Measurements from ENCODE around the gene KLHL24. TPM values are rescaled to one million over a fixed set of nuclear protein-coding genes. Genes with fewer than 3 reads are reported as not detected.

The KLHL24 gene
- total RNA-seq, 1 experiment from 2014 or later = 17.7 TPM

GRCh38 chr3:183650554-183650953 lies 15.1 kb downstream of the KLHL24 start:
- H3K27ac Mint-ChIP-seq = no peak overlapping the region
- no peak overlapping the region for H2AK5ac ChIP-seq (ENCODE audit: insufficient read length, low read length)

More at GRCh38 chr3:183650554-183650953, 15.1 kb downstream of the KLHL24 start:
- Histone ChIP-seq H3K27ac (ENCODE audit: insufficient read length, low read depth, low read length) (no peak overlapping the region), H2AFZ (ENCODE audit: low read length) (no peak overlapping the region), H2BK5ac (ENCODE audit: insufficient read length, low read length) (no peak overlapping the region), H4K8ac (replicated peaks; ENCODE audit: insufficient read length, low read depth, low read length) (no peak overlapping the region), H3K4me1 (ENCODE audit: insufficient read depth, low read length) (no peaks in the 10 kb centered on the region), H3T11ph (ENCODE audit: low read length) (no peak overlapping the region), H4K5ac (ENCODE audit: insufficient read length, low read depth, low read length) (no peak overlapping the region), H3K56ac (ENCODE audit: insufficient read length, low read depth, low read length) (no peak overlapping the region), H3K18ac (ENCODE audit: insufficient read length, low read depth, low read length) (no peak overlapping the region), H3K9me3 (ENCODE audit: control insufficient read depth, low read depth, low read length) (peaks cover 35% of the 10 kb centered on the region), H3K4me2 (ENCODE audit: insufficient read depth, insufficient read length, low read length) (no peak overlapping the region), H2BK15ac (ENCODE audit: low read depth, low read length) (no peak overlapping the region), H4K91ac (ENCODE audit: insufficient read length, low read depth, low read length) (no peak overlapping the region), H2BK20ac (ENCODE audit: low read depth, low read length, poor library complexity, severe bottlenecking) (no peak overlapping the region), H3K4ac (ENCODE audit: low read depth, low read length) (no peak overlapping the region), H3K9ac (ENCODE audit: extremely low read depth, insufficient read length, low read length) (no peak overlapping the region), H3K23ac (ENCODE audit: insufficient read length, low read depth, low read length) (no peak overlapping the region), H3K79me2 (ENCODE audit: insufficient read depth, low read length) (no peaks in the 10 kb centered on the region), H3K23me2 (ENCODE audit: insufficient read length, low read depth, low read length, poor library complexity, severe bottlenecking) (no peaks in the 10 kb centered on the region), H2BK12ac (ENCODE audit: insufficient read length, low read depth, low read length) (no peak overlapping the region), H3K79me1 (ENCODE audit: insufficient read depth, low read depth, low read length, poor library complexity, severe bottlenecking) (no peaks in the 10 kb centered on the region), H3K14ac (ENCODE audit: insufficient read depth, low read length) (no peak overlapping the region), H4K20me1 (ENCODE audit: control insufficient read depth, insufficient read depth, insufficient read length) (no peaks in the 10 kb centered on the region), H3K27me3 (ENCODE audit: insufficient read depth, low read length) (no peaks in the 10 kb centered on the region), H2BK120ac (ENCODE audit: low read depth, low read length, poor library complexity, severe bottlenecking) (no peak overlapping the region)
- DNase-seq = no peak
- H3K4me1 Mint-ChIP-seq = no peaks in the 10 kb centered on the region
- no peak overlapping the region for H3K4me3 Mint-ChIP-seq
- H3K9me3 Mint-ChIP-seq = peaks cover 38 to 40% of the 10 kb centered on the region in 2 experiments
- no CpG with 5 or more reads among the region's 4 CpGs for WGBS (ENCODE audit: extremely low coverage, insufficient read length, low lambda C conversion rate)
- peaks cover 6% of the 10 kb centered on the region for H3K27me3 Mint-ChIP-seq (ENCODE audit: low read depth)
- no peak for TF ChIP-seq CTCF (conservative IDR thresholded peaks at IDR 0.05)
- peaks cover 47 to 72% (median 49%) of the 10 kb centered on the region in 3 experiments for H3K36me3 Mint-ChIP-seq (ENCODE audit: insufficient read depth in 1 of 3, low read depth in 3 of 3)

Data from H9 (cell line).